Osteoblast (primary cell): Measurements from ENCODE around the gene MARCHF5. TPM values are rescaled to one million over a fixed set of nuclear protein-coding genes. Genes with fewer than 3 reads are reported as not detected.
"Not testable (repeated sequence)": the region's sequence is repeated elsewhere in the genome, so short reads cannot be mapped to it uniquely, and the experiment has no call there.

Experiments used
- DNase-seq: peaks from one replicate; pipeline ENCODE4 v3.0.0; 2011; ENCODE audit warnings: low spot score, mixed read lengths; ENCODE audit not compliant: insufficient read length; ENCODE audit errors: missing footprints
- H2AFZ ChIP-seq: 2 replicates; pipeline ENCODE4 v1.6.0; 2011; ENCODE audit warnings: mild to moderate bottlenecking, low read length
- H3K27ac ChIP-seq: 2 replicates; pipeline ENCODE4 v1.5.1; 2011; ENCODE audit warnings: mild to moderate bottlenecking, low read depth, low read length, moderate library complexity
- H3K27me3 ChIP-seq: 2 replicates; pipeline ENCODE4 v1.6.0; 2012; ENCODE audit warnings: mild to moderate bottlenecking, control low read depth, inconsistent platforms, low read length, moderate library complexity; ENCODE audit not compliant: insufficient read depth
- H3K36me3 ChIP-seq: 2 replicates; pipeline ENCODE4 v1.5.1; 2011; ENCODE audit warnings: mild to moderate bottlenecking, low read length, control low read depth, moderate library complexity; ENCODE audit not compliant: insufficient read depth
- H3K4me1 ChIP-seq: 2 replicates; pipeline ENCODE4 v1.5.1; 2011; ENCODE audit warnings: mild to moderate bottlenecking, low read length, control low read depth, moderate library complexity; ENCODE audit not compliant: insufficient read depth
- H3K4me2 ChIP-seq: 2 replicates; pipeline ENCODE4 v1.6.0; 2011; ENCODE audit warnings: mild to moderate bottlenecking, low read length; ENCODE audit not compliant: insufficient read depth
- H3K4me3 ChIP-seq: fragments of 200-600 bp; sonication (generic); 3 replicates; pipeline ENCODE4 v1.5.1; 2012; ENCODE audit warnings: mild to moderate bottlenecking, low read length, inconsistent platforms; ENCODE audit not compliant: insufficient read depth
- H3K79me2 ChIP-seq: 2 replicates; pipeline ENCODE4 v1.6.0; 2012; ENCODE audit warnings: mild to moderate bottlenecking, low read length, control low read depth, inconsistent platforms; ENCODE audit not compliant: insufficient read depth
- H3K9me3 ChIP-seq: 2 replicates; pipeline ENCODE4 v1.5.1; 2011; ENCODE audit warnings: low read depth, low read length, control low read depth
- H4K20me1 ChIP-seq: 2 replicates; pipeline ENCODE4 v1.6.0; 2012; ENCODE audit warnings: mild to moderate bottlenecking, low read length, control low read depth; ENCODE audit not compliant: insufficient read depth
- small RNA-seq: library from RNA; depleted of rRNA; stranded (forward); fragments of <200 nt; gene quantifications from one replicate; pipeline ENCODE3, GENCODE V24; 2012
- total RNA-seq: library from RNA; depleted of rRNA; stranded (reverse); fragments of >200 nt; gene quantifications from 2 replicates; pipeline ENCODE4 v1.2.3, GENCODE V29; 2012
- TF ChIP-seq, protein P1 (sequence below): IDR thresholded peaks from 2 replicates; pipeline ENCODE4 v1.5.1; 2011; ENCODE audit warnings: mild to moderate bottlenecking, low read depth, low read length, moderate library complexity; ENCODE audit errors: extremely low read depth

Gene MARCHF5
- total RNA-seq, 1 donor, result 19.2 TPM

DNA sequence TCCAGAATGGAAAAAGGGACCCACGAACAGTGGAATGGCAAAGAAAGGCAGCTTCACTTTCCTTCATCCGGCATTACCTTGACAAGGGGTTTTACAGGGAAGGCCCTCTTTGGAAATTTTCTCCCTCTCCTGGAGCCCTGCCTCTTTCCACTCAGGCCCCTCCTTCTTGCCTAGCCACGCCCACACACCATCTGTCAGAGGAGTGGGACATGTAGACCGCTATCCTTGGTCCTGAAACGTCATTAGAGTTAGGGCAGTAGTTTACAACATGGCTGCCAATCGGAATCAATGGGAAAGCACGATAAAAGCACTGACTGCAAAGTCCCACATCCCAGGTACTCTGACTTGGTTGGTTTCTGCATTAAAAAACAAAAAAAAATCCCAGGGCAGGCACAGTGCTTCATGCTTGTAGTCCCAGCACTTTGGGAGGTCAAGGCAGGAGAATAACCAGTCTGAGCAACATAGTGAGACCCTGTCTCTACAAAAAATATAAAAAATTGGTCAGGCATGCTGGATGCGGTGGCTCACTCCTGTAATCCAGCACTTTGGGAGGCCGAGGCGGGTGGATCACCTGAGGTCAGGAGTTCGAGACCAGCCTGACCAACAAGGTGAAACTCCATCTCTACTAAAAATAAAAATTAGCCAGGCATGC, 96.4 kb downstream of the MARCHF5 start:
- DNase-seq, result peak; percentile 76
- Histone ChIP-seq H3K9me3 (no peaks in the 10 kb centered on the region), H3K79me2 (no peaks in the 10 kb centered on the region), H2AFZ (no peak overlapping the region), H3K4me1 (no peaks in the 10 kb centered on the region), H3K27ac (no peak overlapping the region), H4K20me1 (no peaks in the 10 kb centered on the region), H3K4me3 (no peak overlapping the region), H3K4me2 (no peak overlapping the region), H3K27me3 (no peaks in the 10 kb centered on the region), H3K36me3 (no peaks in the 10 kb centered on the region)
- TF ChIP-seq, protein P1, sequence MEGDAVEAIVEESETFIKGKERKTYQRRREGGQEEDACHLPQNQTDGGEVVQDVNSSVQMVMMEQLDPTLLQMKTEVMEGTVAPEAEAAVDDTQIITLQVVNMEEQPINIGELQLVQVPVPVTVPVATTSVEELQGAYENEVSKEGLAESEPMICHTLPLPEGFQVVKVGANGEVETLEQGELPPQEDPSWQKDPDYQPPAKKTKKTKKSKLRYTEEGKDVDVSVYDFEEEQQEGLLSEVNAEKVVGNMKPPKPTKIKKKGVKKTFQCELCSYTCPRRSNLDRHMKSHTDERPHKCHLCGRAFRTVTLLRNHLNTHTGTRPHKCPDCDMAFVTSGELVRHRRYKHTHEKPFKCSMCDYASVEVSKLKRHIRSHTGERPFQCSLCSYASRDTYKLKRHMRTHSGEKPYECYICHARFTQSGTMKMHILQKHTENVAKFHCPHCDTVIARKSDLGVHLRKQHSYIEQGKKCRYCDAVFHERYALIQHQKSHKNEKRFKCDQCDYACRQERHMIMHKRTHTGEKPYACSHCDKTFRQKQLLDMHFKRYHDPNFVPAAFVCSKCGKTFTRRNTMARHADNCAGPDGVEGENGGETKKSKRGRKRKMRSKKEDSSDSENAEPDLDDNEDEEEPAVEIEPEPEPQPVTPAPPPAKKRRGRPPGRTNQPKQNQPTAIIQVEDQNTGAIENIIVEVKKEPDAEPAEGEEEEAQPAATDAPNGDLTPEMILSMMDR, result no peak

DNA sequence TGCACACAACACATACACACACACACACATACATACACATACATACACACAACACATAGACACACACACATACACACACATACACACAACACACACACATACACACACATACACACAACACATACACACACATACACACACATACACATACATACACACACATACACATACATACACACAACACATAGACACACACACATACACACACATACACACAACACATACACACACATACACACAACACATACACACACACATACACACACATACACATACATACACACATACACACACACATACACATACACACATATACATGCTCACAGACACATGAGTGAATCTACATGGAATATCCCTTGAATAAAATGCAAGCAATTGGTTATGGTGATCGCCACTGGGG, 102.2 kb downstream of the MARCHF5 start:
- not testable (repeated sequence) for H2AFZ ChIP-seq

DNA sequence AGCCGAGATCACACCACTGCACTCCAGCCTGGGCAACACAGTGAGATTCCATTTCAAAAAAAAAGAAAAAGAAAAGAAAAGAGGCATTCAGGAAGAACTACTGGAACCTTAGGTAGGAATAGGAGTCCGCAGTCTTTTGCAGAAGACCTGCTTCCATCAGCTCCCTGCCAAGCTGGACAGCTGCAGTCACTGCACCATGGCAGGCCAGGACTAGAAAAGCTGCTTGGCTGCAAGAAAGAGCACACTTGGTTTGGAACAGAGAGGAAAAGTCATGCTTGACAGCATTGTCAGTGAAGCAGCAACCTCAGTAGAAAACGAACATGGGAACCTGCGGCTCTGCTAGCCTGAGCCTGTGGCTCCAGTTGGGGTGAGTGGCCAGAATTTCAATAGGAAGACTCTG, 104.3 kb downstream of the MARCHF5 start:
- no peak overlapping the region for H2AFZ ChIP-seq
- H3K36me3 ChIP-seq, result no peaks in the 10 kb centered on the region
- H3K4me3 ChIP-seq, result no peak overlapping the region
- no peak overlapping the region for H3K27ac ChIP-seq
- no peaks in the 10 kb centered on the region for H4K20me1 ChIP-seq
- no peaks in the 10 kb centered on the region for H3K9me3 ChIP-seq
- no peaks in the 10 kb centered on the region for H3K27me3 ChIP-seq
- DNase-seq, result no peak
- TF ChIP-seq, protein P1, result no peak
- H3K79me2 ChIP-seq, result no peaks in the 10 kb centered on the region
- H3K4me2 ChIP-seq, result no peak overlapping the region
- no peaks in the 10 kb centered on the region for H3K4me1 ChIP-seq

More for the DNA sequence above, 102.2 kb downstream of the MARCHF5 start:
- not testable (repeated sequence) for H3K4me1 ChIP-seq, H3K4me2 ChIP-seq, H3K27ac ChIP-seq, H3K36me3 ChIP-seq, H4K20me1 ChIP-seq, H3K79me2 ChIP-seq, DNase-seq, H3K9me3 ChIP-seq, H3K27me3 ChIP-seq, H3K4me3 ChIP-seq

DNA sequence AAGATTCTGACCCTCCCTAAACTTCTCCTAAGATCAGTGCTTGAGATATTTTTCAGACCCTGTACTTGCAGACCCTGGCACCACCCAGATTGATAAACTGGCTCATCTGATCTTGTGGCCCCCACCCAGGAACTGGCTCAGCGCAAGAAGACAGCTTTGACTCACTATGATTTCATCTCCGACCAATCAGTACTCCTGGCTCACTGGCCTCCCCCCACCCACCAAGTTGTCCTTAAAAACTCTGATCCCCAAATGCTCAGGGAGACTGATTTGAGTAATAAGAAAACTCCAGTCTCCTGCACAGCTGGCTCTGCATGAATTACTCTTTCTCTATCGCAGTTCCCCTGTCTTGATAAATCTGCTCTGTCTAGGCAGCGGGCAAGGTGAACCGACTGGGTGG, 111.3 kb downstream of the MARCHF5 start:
- H3K9me3 ChIP-seq, result not testable (repeated sequence)

More for the DNA sequence above, 111.3 kb downstream of the MARCHF5 start:
- not testable (repeated sequence) for H2AFZ ChIP-seq, H3K36me3 ChIP-seq, H3K79me2 ChIP-seq, H3K4me2 ChIP-seq, H3K27me3 ChIP-seq, H3K4me1 ChIP-seq, H4K20me1 ChIP-seq, DNase-seq, H3K4me3 ChIP-seq, H3K27ac ChIP-seq

Small RNAs within 50 kb of the gene (small RNA-seq; reads per million reads assigned to genes)
- not detected for gene RF00019
- not detected for gene RNY3P12

Other genes starting within 250 kb of the MARCHF5 start
- 1.1 and 1.2 TPM in 2 replicates for gene CPEB3, start 89 bp upstream of the MARCHF5 start, total RNA-seq